CD8-positive, alpha-beta memory T cell (primary cell): ENCODE data around the gene MEGF6. TPM values are rescaled to one million over a fixed set of nuclear protein-coding genes. Genes with fewer than 3 reads are reported as not detected.

Experiments used
- CTCF ChIA-PET: fragments of 350-600 bp; sonication (Branson Sonifier 250); formaldehyde crosslinking; loops from one replicate; lab custom pipeline; 2021; ENCODE audit warnings: antibody characterized with exemption; lab: Charles Lee
- POLR2A ChIA-PET: fragments of 350-600 bp; sonication (Branson Sonifier 250); formaldehyde crosslinking; loops from one replicate; lab custom pipeline; 2021; ENCODE audit warnings: antibody characterized with exemption; lab: Charles Lee
- DNase-seq, 5 donors: peaks; one replicate each; pipeline versions ENCODE4 v3.0.0 to v3.0.0-alpha.2; 2020 to 2022; ENCODE audit warnings: mixed read lengths in 1 of 5
- H3K27ac ChIP-seq: one replicate; pipeline ENCODE4 v1.7.0; 2013; ENCODE audit warnings: low read depth, mild to moderate bottlenecking, low read length, moderate library complexity
- H3K27me3 ChIP-seq: 2 replicates; pipeline ENCODE4 v1.7.0; 2013; ENCODE audit warnings: low read length, mild to moderate bottlenecking; ENCODE audit not compliant: insufficient read depth, poor library complexity, severe bottlenecking
- H3K36me3 ChIP-seq: 2 replicates; pipeline ENCODE4 v1.7.0; 2013; ENCODE audit warnings: mild to moderate bottlenecking, low read length, moderate library complexity; ENCODE audit not compliant: insufficient read depth
- H3K4me1 ChIP-seq: 2 replicates; pipeline ENCODE4 v1.7.0; 2013; ENCODE audit warnings: mild to moderate bottlenecking, low read length, moderate library complexity; ENCODE audit not compliant: insufficient read depth
- H3K4me3 ChIP-seq: 2 replicates; pipeline ENCODE4 v1.7.0; 2013; ENCODE audit warnings: mild to moderate bottlenecking, low read length
- H3K9me3 ChIP-seq: 2 replicates; pipeline ENCODE4 v1.7.0; 2013; ENCODE audit warnings: mild to moderate bottlenecking, low read length
- H3K27ac Mint-ChIP-seq, 8 donors: one replicate each; pipeline ENCODE4 v1.8.0; 2020 to 2021; ENCODE audit warnings: mixed read lengths in 8 of 8, mild to moderate bottlenecking in 6 of 8, inconsistent platforms in 3 of 8, moderate library complexity in 3 of 8
- H3K27me3 Mint-ChIP-seq, 2 donors: one replicate each; pipeline ENCODE4 v1.8.0; 2020 to 2021; ENCODE audit warnings: mixed read lengths in 2 of 2, mild to moderate bottlenecking in 1 of 2, moderate library complexity in 1 of 2
- H3K36me3 Mint-ChIP-seq, 3 donors: one replicate each; pipeline ENCODE4 v1.8.0; 2020 to 2021; ENCODE audit warnings: mixed read lengths in 3 of 3, inconsistent platforms in 1 of 3, mild to moderate bottlenecking in 1 of 3
- H3K4me1 Mint-ChIP-seq, 3 donors: one replicate each; pipeline ENCODE4 v1.8.0; 2020 to 2021; ENCODE audit warnings: mixed read lengths in 3 of 3, inconsistent platforms in 1 of 3, mild to moderate bottlenecking in 1 of 3
- H3K4me3 Mint-ChIP-seq, 7 donors: one replicate each; pipeline ENCODE4 v1.8.0; 2020 to 2021; ENCODE audit warnings: mixed read lengths in 7 of 7, mild to moderate bottlenecking in 6 of 7, moderate library complexity in 4 of 7, inconsistent platforms in 2 of 7
- H3K9me3 Mint-ChIP-seq, 5 donors: one replicate each; pipeline ENCODE4 v1.8.0; 2020 to 2022; ENCODE audit warnings: mixed read lengths in 5 of 5, mild to moderate bottlenecking in 3 of 5, moderate library complexity in 2 of 5, inconsistent platforms in 1 of 5
- polyA plus RNA-seq: library from polyadenylated mRNA; unstranded; fragments of 300-500 nt; fragmentation: Illumina TruSeq; gene quantifications from one replicate; pipeline ENCODE4 v1.2.3, GENCODE V29; 2021
- total RNA-seq, 2 experiments: library from RNA; stranded (reverse); gene quantifications; one replicate each; pipeline ENCODE4 v1.2.3, GENCODE V29; 2021

Gene MEGF6
- total and polyA plus RNA-seq, 3 experiments from 2014 or later: 3.4 to 12.0 (median 10.8) TPM

DNA sequence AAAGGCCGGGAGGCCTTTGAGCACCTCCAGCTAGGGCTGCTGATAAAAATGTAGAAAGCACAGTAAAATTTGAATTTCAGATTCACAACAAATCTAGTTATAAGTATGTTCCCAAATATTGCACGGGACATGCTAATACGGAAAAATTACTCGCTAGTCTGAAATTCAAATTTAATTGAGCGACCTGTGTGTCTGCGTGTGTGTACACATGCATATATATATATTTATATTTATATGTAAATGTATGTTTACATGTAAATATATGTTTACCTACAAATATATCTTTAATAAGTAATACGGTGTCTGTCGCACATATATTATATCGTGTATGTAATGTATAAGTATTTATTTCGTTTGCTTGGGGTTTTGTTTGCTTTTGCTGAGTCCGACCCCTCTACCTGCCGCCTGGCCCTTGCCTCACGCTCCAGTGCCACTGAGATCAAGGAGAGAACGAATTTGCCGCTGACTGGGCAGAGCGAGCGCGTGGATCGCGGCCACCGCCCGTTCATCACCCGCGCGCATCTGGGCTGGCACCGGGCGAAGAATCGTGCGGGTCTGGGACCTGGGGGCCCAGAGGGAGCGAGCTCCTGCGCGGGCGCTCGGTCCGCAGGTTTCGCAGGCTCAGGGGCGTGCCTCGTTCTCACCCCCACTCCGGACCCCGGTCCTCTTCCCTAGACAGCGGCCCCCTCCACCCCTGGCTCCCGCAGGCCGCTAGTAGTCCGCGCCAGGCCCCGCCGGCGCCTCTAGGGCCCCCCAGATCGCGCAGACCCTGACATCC, 39.1 kb upstream of the MEGF6 start:
- Mint-ChIP-seq H3K4me3 (peak overlapping the region; percentile 74 to 87 (median 84)), H3K36me3 (peaks cover 0 to 33% (median 6%) of the 10 kb centered on the region in 3 donors), H3K4me1 (peaks cover 23 to 43% (median 32%) of the 10 kb centered on the region in 3 donors), H3K27me3 (peaks cover 21 to 31% of the 10 kb centered on the region in 2 donors), H3K9me3 (peaks cover 0 to under 1% (median 0%) of the 10 kb centered on the region in 5 donors), H3K27ac (peak overlapping the region in 6 of 8 donors; percentile 31 to 76 (median 51))
- Histone ChIP-seq H3K27me3 (peaks cover 20% of the 10 kb centered on the region), H3K4me1 (peaks cover 32% of the 10 kb centered on the region), H3K9me3 (no peaks in the 10 kb centered on the region), H3K27ac (no peak overlapping the region), H3K4me3 (peak overlapping the region; percentile 88), H3K36me3 (peaks cover 10% of the 10 kb centered on the region)
- ChIA-PET CTCF (interaction anchor here (1.2 kb wide), 1 partner anchor 29 kb away, joined by 3 read pairs; no protein-coding TSS in a partner anchor), POLR2A (no interaction called here)
- peak in 1 of 5 donors; percentile 15 for DNase-seq

DNA sequence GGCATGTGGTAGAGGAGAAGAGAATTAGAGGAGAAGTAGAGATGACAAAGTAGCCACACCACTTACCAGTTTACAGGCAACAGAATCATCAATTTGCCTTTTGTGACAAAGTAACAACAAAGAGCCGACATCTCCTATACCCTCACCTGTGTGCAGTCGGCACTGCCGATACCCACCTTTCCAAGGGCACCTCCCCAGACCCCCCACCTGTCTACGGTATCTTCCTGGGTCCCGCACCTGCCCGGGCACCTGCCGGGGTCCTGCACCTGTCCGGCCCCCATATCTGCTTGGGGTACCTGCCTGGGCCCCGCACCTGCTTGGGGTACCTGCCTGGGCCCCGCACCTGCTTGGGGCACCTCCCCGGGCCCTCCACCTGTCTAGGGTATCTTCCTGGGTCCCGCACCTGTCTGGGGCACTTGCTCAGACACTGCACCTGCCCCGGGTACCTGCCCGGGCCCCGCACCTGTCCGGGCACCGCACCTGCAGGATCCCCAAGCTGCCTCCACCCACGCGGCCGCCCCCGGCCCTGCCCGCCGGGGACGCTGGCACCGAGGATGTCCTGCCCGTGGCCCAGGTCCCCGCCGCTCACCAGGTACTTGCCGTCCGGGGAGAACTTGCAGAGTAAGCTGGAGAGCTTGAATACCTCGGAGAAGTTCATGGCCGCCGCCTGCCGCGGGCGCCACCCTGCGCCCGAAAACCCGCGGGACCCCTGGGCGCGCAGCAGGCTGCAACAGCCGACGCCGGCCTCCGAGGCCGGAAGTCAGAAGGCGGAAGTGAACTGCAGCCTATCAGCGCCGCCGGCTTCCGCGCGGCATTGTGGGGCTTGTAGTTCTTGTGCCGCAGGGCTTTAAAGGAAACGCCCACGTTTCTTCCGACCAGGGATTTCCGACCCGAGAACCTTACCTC, 38.3 kb upstream of the MEGF6 start, which contains the start of gene WRAP73:
TSS of gene WRAP73 (minus strand) at position 762 of the 906 bp plus-strand sequence. CDS start at position 658, 104 bp downstream.
- POLR2A ChIA-PET: no interaction called here
- H3K4me3 Mint-ChIP-seq: peak within 1 kb of the TSS; percentile 80 to 93 (median 85)
- peaks cover 23 to 43% (median 32%) of the 10 kb centered on the region in 3 donors for H3K4me1 Mint-ChIP-seq
- CTCF ChIA-PET: interaction anchor here (1.0 kb wide), 1 partner anchor 31 kb away, joined by 4 read pairs; no protein-coding TSS in a partner anchor
- peaks cover 10% of the 10 kb centered on the region for H3K36me3 ChIP-seq
- peak within 1 kb of the TSS; percentile 39 to 85 (median 78) for H3K27ac Mint-ChIP-seq
- no peaks in the 10 kb centered on the region for H3K9me3 Mint-ChIP-seq
- H3K27ac ChIP-seq: peak within 1 kb of the TSS; percentile 68
- peak within 1 kb of the TSS; percentile 88 for H3K4me3 ChIP-seq
- peaks cover 0 to 39% (median 6%) of the 10 kb centered on the region in 3 donors for H3K36me3 Mint-ChIP-seq
- no peaks in the 10 kb centered on the region for H3K9me3 ChIP-seq
- DNase-seq: peak; percentile 78 to 91 (median 87)
- H3K27me3 ChIP-seq: peaks cover 20% of the 10 kb centered on the region
- H3K4me1 ChIP-seq: peaks cover 32% of the 10 kb centered on the region
- H3K27me3 Mint-ChIP-seq: peaks cover 19 to 24% of the 10 kb centered on the region in 2 donors

DNA sequence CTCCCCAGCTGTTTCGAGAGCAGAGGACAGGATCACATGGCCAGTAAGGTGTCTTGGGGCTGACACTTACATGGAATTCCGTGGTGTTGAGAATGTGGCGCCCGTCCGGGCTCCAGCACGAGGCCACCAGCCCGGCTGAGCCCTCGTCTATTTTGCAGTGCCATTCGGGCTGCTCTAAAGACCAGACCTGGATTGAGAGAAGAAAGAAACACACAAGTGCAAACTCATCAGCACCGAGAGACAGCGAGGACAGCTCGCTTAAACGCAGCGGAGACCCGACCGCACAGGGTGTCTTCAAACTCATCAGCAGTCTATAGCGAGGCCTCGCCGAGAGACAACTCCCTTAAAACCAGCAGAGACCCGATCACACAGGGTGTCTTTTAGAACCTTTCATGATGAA, 35.3 kb upstream of the MEGF6 start:
- peaks cover 23 to 39% (median 39%) of the 10 kb centered on the region in 3 donors for H3K4me1 Mint-ChIP-seq
- Histone ChIP-seq H3K4me1 (peaks cover 29% of the 10 kb centered on the region), H3K9me3 (no peaks in the 10 kb centered on the region), H3K27ac (no peak overlapping the region), H3K4me3 (no peak overlapping the region), H3K27me3 (peaks cover 12% of the 10 kb centered on the region), H3K36me3 (peaks cover 10% of the 10 kb centered on the region)
- H3K36me3 Mint-ChIP-seq: peaks cover 0 to 57% (median 16%) of the 10 kb centered on the region in 3 donors
- H3K9me3 Mint-ChIP-seq: no peaks in the 10 kb centered on the region
- ChIA-PET POLR2A (no interaction called here), CTCF (no interaction called here)
- DNase-seq: no peak
- H3K27ac Mint-ChIP-seq: no peak overlapping the region
- H3K4me3 Mint-ChIP-seq: peak overlapping the region in 1 of 7 donors; percentile 61
- peaks cover 7 to 9% of the 10 kb centered on the region in 2 donors for H3K27me3 Mint-ChIP-seq

DNA sequence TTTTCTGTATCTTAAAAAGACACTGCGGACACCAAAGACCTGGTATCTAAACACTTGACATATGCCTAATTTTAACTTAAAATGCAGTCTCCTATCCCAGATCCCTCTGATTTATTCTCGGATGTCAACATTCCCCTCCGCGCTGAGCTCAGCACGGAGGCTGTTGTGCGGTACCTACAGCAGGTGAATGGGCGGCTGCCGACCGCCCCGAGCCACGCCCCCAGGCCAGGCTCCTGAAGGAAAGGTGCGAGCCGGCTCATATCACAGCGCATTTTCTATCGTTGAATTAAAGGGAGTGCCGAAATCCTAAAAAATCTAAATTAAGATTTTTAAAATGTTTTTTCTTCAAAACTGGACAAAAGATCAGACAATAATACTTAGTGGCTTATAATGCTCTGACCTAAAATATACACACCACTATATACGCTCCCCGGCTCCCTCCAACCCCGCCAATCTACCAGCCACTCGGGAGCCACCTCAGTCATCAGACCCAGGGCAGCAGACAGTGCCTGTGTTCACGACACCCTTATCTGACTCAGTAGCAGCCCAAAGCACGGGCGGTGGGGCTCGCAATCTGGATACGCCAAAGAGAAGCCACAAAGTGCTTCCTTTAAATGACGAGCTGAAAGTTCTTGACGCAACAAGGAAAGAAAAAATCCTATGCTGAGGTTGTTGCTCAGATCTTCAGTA, 34.5 kb upstream of the MEGF6 start:
- Histone ChIP-seq H3K27ac (no peak overlapping the region), H3K4me1 (peaks cover 22% of the 10 kb centered on the region), H3K36me3 (peaks cover 10% of the 10 kb centered on the region), H3K27me3 (peaks cover 5% of the 10 kb centered on the region), H3K4me3 (no peak overlapping the region), H3K9me3 (no peaks in the 10 kb centered on the region)
- Mint-ChIP-seq H3K27ac (no peak overlapping the region), H3K27me3 (peaks cover 3% of the 10 kb centered on the region in 2 donors), H3K4me3 (peak overlapping the region in 1 of 7 donors; percentile 13), H3K36me3 (peaks cover 0 to 59% (median 17%) of the 10 kb centered on the region in 3 donors), H3K9me3 (no peaks in the 10 kb centered on the region), H3K4me1 (peaks cover 21 to 36% (median 32%) of the 10 kb centered on the region in 3 donors)
- CTCF ChIA-PET: interaction anchor here (1.2 kb wide), 1 partner anchor 16 kb away, joined by 3 read pairs; no protein-coding TSS in a partner anchor
- DNase-seq: no peak
- POLR2A ChIA-PET: no interaction called here

DNA sequence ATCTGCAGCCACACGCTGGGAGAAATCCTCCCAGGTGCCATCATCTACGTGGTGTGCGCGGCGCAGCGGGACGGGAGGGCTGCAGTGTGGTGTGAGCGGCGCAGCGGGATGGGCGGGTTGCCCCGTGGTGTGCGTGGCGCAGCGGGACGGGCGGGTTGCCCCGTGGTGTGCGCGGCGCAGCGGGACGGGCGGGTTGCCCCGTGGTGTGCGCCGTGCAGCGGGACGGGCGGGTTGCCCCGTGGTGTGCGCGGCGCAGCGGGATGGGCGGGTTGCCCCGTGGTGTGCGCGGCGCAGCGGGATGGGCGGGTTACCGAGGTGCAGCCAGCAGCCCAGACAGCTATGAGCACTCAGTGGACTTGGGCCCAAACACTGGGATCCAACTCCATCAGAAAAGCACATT, 33.9 kb upstream of the MEGF6 start:
- Histone ChIP-seq H3K4me3 (no peak overlapping the region), H3K27me3 (no peaks in the 10 kb centered on the region), H3K9me3 (no peaks in the 10 kb centered on the region), H3K36me3 (peaks cover 10% of the 10 kb centered on the region), H3K27ac (no peak overlapping the region), H3K4me1 (peaks cover 17% of the 10 kb centered on the region)
- Mint-ChIP-seq H3K4me3 (no peak overlapping the region), H3K27me3 (peaks cover 0 to 2% of the 10 kb centered on the region in 2 donors), H3K36me3 (peaks cover 0 to 59% (median 17%) of the 10 kb centered on the region in 3 donors), H3K9me3 (no peaks in the 10 kb centered on the region), H3K4me1 (peaks cover 19 to 31% (median 28%) of the 10 kb centered on the region in 3 donors), H3K27ac (no peak overlapping the region)
- no peak for DNase-seq
- CTCF ChIA-PET: interaction anchor here (1.2 kb wide), 1 partner anchor 15 kb away, joined by 3 read pairs; no protein-coding TSS in a partner anchor
- POLR2A ChIA-PET: no interaction called here

DNA sequence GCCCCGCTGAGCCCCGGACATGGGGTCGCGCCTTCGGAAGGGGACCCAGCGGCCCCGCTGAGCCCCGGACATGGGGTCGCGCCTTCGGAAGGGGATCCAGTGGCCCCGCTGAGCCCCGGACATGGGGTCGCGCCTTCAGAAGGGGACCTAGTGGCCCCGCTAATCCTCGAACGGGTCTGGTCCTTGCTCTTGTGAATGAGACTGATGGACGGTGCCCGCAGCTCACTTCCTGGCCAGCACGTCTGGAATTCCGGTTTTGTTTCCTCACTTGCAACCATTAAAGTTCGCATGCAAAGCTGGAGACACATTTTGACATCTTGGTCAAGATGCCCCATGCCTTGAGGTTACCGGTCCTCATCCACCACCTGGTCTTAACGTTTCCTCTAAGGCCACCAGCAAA, 33.0 kb upstream of the MEGF6 start:
- H3K4me1 Mint-ChIP-seq: peaks cover 16 to 26% (median 22%) of the 10 kb centered on the region in 3 donors
- POLR2A ChIA-PET: no interaction called here
- no peaks in the 10 kb centered on the region for H3K9me3 Mint-ChIP-seq
- no peaks in the 10 kb centered on the region for H3K9me3 ChIP-seq
- CTCF ChIA-PET: no interaction called here
- H3K4me3 Mint-ChIP-seq: no peak overlapping the region
- no peak for DNase-seq
- H3K27me3 Mint-ChIP-seq: no peaks in the 10 kb centered on the region
- H3K4me1 ChIP-seq: peaks cover 12% of the 10 kb centered on the region
- H3K4me3 ChIP-seq: no peak overlapping the region
- H3K36me3 ChIP-seq: peaks cover 10% of the 10 kb centered on the region
- H3K36me3 Mint-ChIP-seq: peaks cover 0 to 65% (median 17%) of the 10 kb centered on the region in 3 donors
- no peak overlapping the region for H3K27ac ChIP-seq
- H3K27me3 ChIP-seq: no peaks in the 10 kb centered on the region
- H3K27ac Mint-ChIP-seq: no peak overlapping the region

DNA sequence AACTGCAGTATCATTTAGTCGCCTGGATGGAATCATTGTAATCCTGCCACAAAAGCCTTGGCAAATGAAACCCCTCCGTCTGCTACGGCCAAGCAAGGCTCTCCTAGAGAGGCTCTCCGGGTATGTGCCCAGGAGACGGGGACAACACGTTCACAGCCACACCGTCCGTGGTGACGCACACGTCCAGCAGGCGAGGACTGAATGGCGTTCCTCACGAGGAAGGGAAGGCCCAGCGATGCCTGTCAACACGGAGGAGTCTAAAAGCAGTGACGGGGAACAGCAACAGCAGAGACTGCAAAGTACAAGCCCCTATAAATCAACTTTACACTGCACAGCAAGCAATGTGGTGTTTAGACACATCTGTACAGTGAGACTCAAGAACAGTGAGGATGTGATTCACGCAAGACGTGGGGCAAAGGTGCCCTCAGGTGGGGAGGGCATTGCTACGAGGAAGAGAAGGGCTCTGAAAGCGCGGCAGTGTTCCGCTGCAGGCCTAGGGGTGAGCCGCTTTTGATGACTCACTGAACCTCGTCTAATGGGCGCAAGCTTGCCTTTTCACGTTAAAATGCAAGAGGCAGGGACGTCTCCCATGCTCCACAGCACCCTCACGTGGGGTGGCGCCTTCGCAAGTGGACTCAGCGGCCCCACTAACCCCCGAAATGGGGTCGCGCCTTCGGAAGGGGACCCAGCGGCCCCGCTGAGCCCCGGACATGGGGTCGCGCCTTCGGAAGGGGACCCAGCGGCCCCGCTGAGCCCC, 31.8 kb upstream of the MEGF6 start:
- H3K27ac ChIP-seq: no peak overlapping the region
- H3K9me3 ChIP-seq: no peaks in the 10 kb centered on the region
- DNase-seq: no peak
- H3K27me3 ChIP-seq: no peaks in the 10 kb centered on the region
- peak overlapping the region in 1 of 7 donors; percentile 34 for H3K4me3 Mint-ChIP-seq
- ChIA-PET CTCF (no interaction called here), POLR2A (no interaction called here)
- H3K36me3 Mint-ChIP-seq: peaks cover 0 to 70% (median 16%) of the 10 kb centered on the region in 3 donors
- peaks cover 4 to 14% (median 11%) of the 10 kb centered on the region in 3 donors for H3K4me1 Mint-ChIP-seq
- no peaks in the 10 kb centered on the region for H3K27me3 Mint-ChIP-seq
- no peak overlapping the region for H3K4me3 ChIP-seq
- H3K9me3 Mint-ChIP-seq: no peaks in the 10 kb centered on the region
- peaks cover 10% of the 10 kb centered on the region for H3K36me3 ChIP-seq
- no peak overlapping the region for H3K27ac Mint-ChIP-seq
- H3K4me1 ChIP-seq: peaks cover under 1% of the 10 kb centered on the region
